COR-L47 (cell line): ENCODE results near the gene NCOA4.
"Not testable (repeated sequence)": the region's sequence is repeated elsewhere in the genome, so short reads cannot be mapped to it uniquely, and the experiment has no call there.

Experiments
- DNase-seq: peaks from one replicate; lab custom pipeline; 2025; lab: John Stamatoyannopoulos, UW

NCOA4 gene

GRCh38 chr10:45983538-45984186 is 46.8 kb downstream of the NCOA4 start:
- DNase-seq, result not testable (repeated sequence)

DNA sequence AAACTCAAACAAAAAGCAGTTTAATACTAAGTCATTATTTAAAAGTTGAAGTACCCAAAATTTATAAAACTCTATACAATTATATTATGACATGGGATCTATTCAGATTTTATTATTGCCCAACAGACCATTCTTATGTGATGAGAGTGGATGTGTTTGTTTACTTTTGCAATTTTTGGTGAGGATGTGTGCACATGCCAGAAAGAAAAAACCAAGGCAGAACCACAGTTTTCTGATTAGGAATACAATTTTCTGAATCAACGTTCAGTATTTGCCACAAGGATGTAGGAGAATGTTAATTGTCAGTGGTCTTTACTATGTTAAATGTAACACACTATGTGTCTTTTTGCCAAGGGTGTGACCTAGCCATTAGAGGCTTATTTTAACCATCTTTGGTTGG is 49.1 kb downstream of the NCOA4 start:
- DNase-seq, result not testable (repeated sequence)

GRCh38 chr10:45978554-45978953 is 51.9 kb downstream of the NCOA4 start:
- not testable (repeated sequence) for DNase-seq

DNA sequence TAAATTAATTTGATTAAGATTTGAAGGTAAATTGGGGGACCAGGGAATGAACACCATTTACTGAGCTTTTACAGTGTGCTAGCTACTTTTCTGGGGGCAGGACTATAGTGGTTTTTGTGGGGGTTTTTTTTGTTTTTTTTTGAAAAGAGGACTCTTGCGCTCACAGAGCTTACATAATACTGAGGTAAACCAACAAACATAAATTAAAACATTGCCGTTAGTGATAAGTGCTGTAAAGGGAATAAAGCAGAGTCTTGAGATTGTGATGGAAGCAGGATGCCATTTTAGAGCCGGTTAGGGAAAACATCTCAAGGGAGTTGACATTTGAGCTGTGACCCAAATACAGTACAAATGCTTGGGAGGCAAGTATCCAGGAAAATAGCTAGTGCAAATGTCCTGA is 56.4 kb downstream of the NCOA4 start:
- DNase-seq, result not testable (repeated sequence)

DNA sequence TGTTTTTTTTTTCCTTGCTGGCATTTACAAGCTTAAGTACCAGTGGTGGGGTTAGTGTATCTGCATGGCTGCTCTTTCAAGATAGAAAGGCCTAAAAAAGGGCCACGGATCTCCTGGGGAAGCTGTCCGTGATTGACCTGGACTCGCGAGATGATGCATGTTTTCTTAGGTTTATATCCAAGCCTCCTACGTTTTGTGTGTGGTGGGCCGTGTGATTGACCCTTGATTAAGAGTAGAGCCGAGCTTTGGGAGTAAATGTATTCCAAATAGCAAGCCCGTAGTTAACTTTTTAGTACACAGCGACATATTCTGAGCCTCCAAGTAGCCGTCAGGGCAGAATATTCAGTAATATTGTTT is 57.6 kb downstream of the NCOA4 start:
- not testable (repeated sequence) for DNase-seq

DNA sequence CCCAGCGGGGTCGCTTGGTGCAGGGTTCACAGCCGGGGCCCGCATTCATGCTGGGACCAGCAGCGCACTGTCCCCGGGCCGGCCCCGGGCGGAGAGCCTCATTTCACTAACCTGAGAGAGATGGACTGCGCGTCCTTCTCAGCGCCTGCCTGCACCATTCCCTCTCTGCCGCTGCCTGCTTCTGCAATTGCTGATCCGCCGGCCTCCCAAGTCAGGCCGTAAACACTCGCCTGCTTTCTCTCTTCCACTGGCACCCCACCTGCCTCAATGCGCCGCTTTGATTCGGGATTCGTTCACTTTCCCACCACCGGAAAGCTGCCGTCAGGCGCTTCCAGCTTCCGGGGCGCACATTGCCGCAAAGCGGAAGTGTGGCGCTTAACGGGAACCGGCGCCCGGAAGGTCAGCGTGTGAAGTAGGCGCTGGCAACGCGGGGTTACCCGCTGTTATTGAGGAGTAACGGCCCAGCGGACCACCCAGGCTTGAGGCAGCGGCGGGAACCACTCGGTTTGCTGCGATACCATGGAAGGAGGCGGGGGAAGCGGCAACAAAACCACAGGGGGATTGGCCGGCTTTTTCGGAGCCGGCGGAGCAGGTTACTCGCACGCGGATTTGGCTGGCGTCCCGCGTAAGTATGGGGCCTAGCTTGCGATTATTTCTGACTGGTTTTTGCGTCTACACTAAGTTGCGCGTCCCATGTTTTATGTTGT is 58.2 kb downstream of the NCOA4 start, which contains the start of gene TIMM23:
TSS of gene TIMM23 (plus strand) at position 384 of the 707 bp plus-strand sequence. CDS start at position 520, 136 bp downstream.
- DNase-seq, result peak; percentile 49

GRCh38 chr10:45971742-45972105 is 58.7 kb downstream of the NCOA4 start:
- not testable (repeated sequence) for DNase-seq

- DNase-seq, result not testable (repeated sequence)
Observed at GRCh38 chr10:45971019-45971418, 59.4 kb downstream of the NCOA4 start.

GRCh38 chr10:45962686-45963452 is 67.6 kb downstream of the NCOA4 start:
- not testable (repeated sequence) for DNase-seq

GRCh38 chr10:45957928-45958327 is 72.5 kb downstream of the NCOA4 start:
- DNase-seq, result not testable (repeated sequence)

GRCh38 chr10:45956634-45957033 is 73.8 kb downstream of the NCOA4 start:
- not testable (repeated sequence) for DNase-seq
